Astrocyte (in vitro differentiated cells and primary cell): ENCODE results near the gene CCDC63. TPM values are rescaled to one million over a fixed set of nuclear protein-coding genes. Genes with fewer than 3 reads are reported as not detected.

Experiments used
- DNase-seq: peaks from one replicate; pipeline ENCODE4 v3.0.0-alpha.2; 2010; ENCODE audit warnings: low read depth
- FAIRE-seq: peaks from 2 replicates; lab custom pipeline; 2011; peaks lifted over from hg19 to GRCh38; lab: Jason Lieb, UNC
- H2AFZ ChIP-seq: 2 replicates; pipeline ENCODE4 v1.6.0; 2012; ENCODE audit warnings: low read depth, low read length, inconsistent platforms
- H3K27ac ChIP-seq: 2 replicates; pipeline ENCODE4 v1.5.1; 2011; ENCODE audit warnings: low read depth, low read length, inconsistent platforms
- H3K27me3 ChIP-seq: 2 replicates; pipeline ENCODE4 v1.6.0; 2011; ENCODE audit warnings: low read length, inconsistent platforms; ENCODE audit not compliant: insufficient read depth
- H3K36me3 ChIP-seq: 2 replicates; pipeline ENCODE4 v1.5.1; 2011; ENCODE audit warnings: low read length, inconsistent platforms; ENCODE audit not compliant: insufficient read depth
- H3K4me1 ChIP-seq: 2 replicates; pipeline ENCODE4 v1.5.1; 2011; ENCODE audit warnings: low read length, inconsistent platforms; ENCODE audit not compliant: insufficient read depth
- H3K4me2 ChIP-seq: 2 replicates; pipeline ENCODE4 v1.6.0; 2012; ENCODE audit warnings: low read length, inconsistent platforms
- H3K4me3 ChIP-seq: 2 replicates; pipeline ENCODE4 v1.5.1; 2011; ENCODE audit warnings: low read depth, mild to moderate bottlenecking, low read length, inconsistent platforms; ENCODE audit not compliant: insufficient read depth
- H3K79me2 ChIP-seq: 2 replicates; pipeline ENCODE4 v1.6.0; 2012; ENCODE audit warnings: mild to moderate bottlenecking, low read length, inconsistent platforms; ENCODE audit not compliant: insufficient read depth
- H3K9ac ChIP-seq: 2 replicates; pipeline ENCODE4 v1.6.0; 2012; ENCODE audit warnings: mild to moderate bottlenecking, low read length, inconsistent platforms
- H3K9me3 ChIP-seq: 2 replicates; pipeline ENCODE4 v1.5.1; 2012; ENCODE audit warnings: low read depth, mild to moderate bottlenecking, low read length, inconsistent platforms; ENCODE audit not compliant: insufficient read depth
- H4K20me1 ChIP-seq: 2 replicates; pipeline ENCODE4 v1.6.0; 2012; ENCODE audit warnings: low read length, inconsistent platforms; ENCODE audit not compliant: insufficient read depth
- H3K27ac Mint-ChIP-seq: one replicate; pipeline ENCODE4 v1.8.0; 2021; ENCODE audit warnings: mild to moderate bottlenecking, mixed read lengths; ENCODE audit not compliant: unreplicated experiment
- H3K27me3 Mint-ChIP-seq: one replicate; pipeline ENCODE4 v1.8.0; 2021; ENCODE audit warnings: low read depth, mixed read lengths; ENCODE audit not compliant: unreplicated experiment
- H3K36me3 Mint-ChIP-seq: one replicate; pipeline ENCODE4 v1.8.0; 2021; ENCODE audit warnings: low read depth, mixed read lengths; ENCODE audit not compliant: unreplicated experiment
- H3K4me1 Mint-ChIP-seq: one replicate; pipeline ENCODE4 v1.8.0; 2021; ENCODE audit warnings: low read depth, mixed read lengths; ENCODE audit not compliant: unreplicated experiment
- H3K4me3 Mint-ChIP-seq: one replicate; pipeline ENCODE4 v1.8.0; 2021; ENCODE audit warnings: mild to moderate bottlenecking, moderate library complexity, mixed read lengths; ENCODE audit not compliant: unreplicated experiment
- H3K9me3 Mint-ChIP-seq: one replicate; pipeline ENCODE4 v1.8.0; 2021; ENCODE audit warnings: mild to moderate bottlenecking, mixed read lengths; ENCODE audit not compliant: unreplicated experiment
- EZH2 ChIP-seq: IDR thresholded peaks from 2 replicates; pipeline ENCODE4 v1.6.1; 2012; ENCODE audit warnings: mild to moderate bottlenecking, low read length, inconsistent platforms; ENCODE audit not compliant: insufficient read depth
- total RNA-seq: library from RNA; stranded (reverse); gene quantifications from 2 replicates; pipeline ENCODE4 v1.2.1, GENCODE V29; 2021
- TF ChIP-seq, protein P1 (sequence below): IDR thresholded peaks from 2 replicates; pipeline ENCODE4 v1.5.1; 2011; ENCODE audit warnings: low read depth, mild to moderate bottlenecking, inconsistent platforms, low read length, moderate library complexity; ENCODE audit not compliant: insufficient read depth

Gene CCDC63
- total RNA-seq, 1 donor from 2014 or later: 0.30 TPM

DNA sequence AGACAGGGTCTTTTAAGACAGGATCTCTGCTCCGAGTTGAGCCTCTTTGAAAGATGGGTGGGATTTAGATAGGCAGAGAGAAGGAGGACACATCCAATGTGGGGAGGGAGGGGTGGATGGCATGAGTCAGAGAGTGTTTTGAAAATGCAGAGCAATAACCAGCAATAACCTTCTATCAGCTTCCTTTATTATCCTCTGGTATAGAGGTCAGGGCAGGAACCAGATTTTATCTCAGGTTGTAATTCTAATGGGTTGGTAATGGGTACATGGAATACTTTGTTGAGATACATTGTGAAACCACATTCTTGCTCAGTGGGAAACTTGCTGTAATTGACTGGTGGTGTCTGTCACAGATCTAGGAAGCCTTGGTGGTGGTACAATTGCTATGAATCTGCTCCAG, 37.6 kb upstream of the CCDC63 start:
- Mint-ChIP-seq H3K36me3 (peaks cover 2% of the 10 kb centered on the region), H3K4me3 (no peak overlapping the region), H3K27ac (no peak overlapping the region), H3K9me3 (peaks cover 5% of the 10 kb centered on the region), H3K27me3 (peaks cover 13% of the 10 kb centered on the region), H3K4me1 (no peaks in the 10 kb centered on the region)
- H3K9ac ChIP-seq: no peak overlapping the region
- H3K4me2 ChIP-seq: no peak overlapping the region
- FAIRE-seq (no peak), DNase-seq (no peak)
- H3K4me1 ChIP-seq: no peaks in the 10 kb centered on the region
- H4K20me1 ChIP-seq: no peaks in the 10 kb centered on the region
- H3K27me3 ChIP-seq: peaks cover 7% of the 10 kb centered on the region
- no peak overlapping the region for H2AFZ ChIP-seq
- peaks cover 5% of the 10 kb centered on the region for H3K9me3 ChIP-seq
- H3K27ac ChIP-seq: no peak overlapping the region
- no peaks in the 10 kb centered on the region for H3K79me2 ChIP-seq
- H3K36me3 ChIP-seq: no peaks in the 10 kb centered on the region
- TF ChIP-seq, protein P1, sequence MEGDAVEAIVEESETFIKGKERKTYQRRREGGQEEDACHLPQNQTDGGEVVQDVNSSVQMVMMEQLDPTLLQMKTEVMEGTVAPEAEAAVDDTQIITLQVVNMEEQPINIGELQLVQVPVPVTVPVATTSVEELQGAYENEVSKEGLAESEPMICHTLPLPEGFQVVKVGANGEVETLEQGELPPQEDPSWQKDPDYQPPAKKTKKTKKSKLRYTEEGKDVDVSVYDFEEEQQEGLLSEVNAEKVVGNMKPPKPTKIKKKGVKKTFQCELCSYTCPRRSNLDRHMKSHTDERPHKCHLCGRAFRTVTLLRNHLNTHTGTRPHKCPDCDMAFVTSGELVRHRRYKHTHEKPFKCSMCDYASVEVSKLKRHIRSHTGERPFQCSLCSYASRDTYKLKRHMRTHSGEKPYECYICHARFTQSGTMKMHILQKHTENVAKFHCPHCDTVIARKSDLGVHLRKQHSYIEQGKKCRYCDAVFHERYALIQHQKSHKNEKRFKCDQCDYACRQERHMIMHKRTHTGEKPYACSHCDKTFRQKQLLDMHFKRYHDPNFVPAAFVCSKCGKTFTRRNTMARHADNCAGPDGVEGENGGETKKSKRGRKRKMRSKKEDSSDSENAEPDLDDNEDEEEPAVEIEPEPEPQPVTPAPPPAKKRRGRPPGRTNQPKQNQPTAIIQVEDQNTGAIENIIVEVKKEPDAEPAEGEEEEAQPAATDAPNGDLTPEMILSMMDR: no peak
- no peak overlapping the region for H3K4me3 ChIP-seq

DNA sequence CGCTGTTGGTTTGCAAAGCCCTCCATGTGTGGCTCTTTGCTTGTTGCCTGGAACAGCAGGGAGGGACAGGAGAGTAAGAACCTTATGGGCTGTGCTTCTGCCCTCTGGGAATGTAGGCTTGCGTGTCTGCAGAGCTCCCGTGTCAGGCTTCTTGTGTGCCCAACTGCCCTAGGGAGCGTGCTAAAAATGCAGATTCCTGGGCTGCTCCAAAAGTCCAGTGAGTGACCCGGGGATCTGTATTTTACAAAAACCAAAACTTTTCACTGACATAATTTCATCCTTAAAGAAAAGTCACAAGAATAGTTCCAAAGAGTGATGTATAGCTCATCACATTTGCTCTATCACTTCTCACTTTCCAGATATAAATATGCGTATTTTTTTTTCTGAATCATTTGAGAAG, 34.8 kb upstream of the CCDC63 start:
- H3K27ac ChIP-seq: no peak overlapping the region
- no peaks in the 10 kb centered on the region for H3K4me1 ChIP-seq
- H3K4me3 ChIP-seq: no peak overlapping the region
- H3K4me1 Mint-ChIP-seq: no peaks in the 10 kb centered on the region
- peaks cover 2% of the 10 kb centered on the region for H3K36me3 Mint-ChIP-seq
- no peaks in the 10 kb centered on the region for H4K20me1 ChIP-seq
- FAIRE-seq (no peak), DNase-seq (no peak)
- TF ChIP-seq, protein P1: no peak
- no peak for TF ChIP-seq EZH2
- H3K36me3 ChIP-seq: no peaks in the 10 kb centered on the region
- H3K27me3 ChIP-seq: peaks cover 7% of the 10 kb centered on the region
- H3K4me3 Mint-ChIP-seq: no peak overlapping the region
- H3K27me3 Mint-ChIP-seq: peaks cover 34% of the 10 kb centered on the region
- H3K9me3 Mint-ChIP-seq: no peaks in the 10 kb centered on the region
- no peak overlapping the region for H3K4me2 ChIP-seq
- no peak overlapping the region for H3K27ac Mint-ChIP-seq
- H3K9me3 ChIP-seq: no peaks in the 10 kb centered on the region
- H2AFZ ChIP-seq: no peak overlapping the region
- no peak overlapping the region for H3K9ac ChIP-seq
- H3K79me2 ChIP-seq: no peaks in the 10 kb centered on the region

DNA sequence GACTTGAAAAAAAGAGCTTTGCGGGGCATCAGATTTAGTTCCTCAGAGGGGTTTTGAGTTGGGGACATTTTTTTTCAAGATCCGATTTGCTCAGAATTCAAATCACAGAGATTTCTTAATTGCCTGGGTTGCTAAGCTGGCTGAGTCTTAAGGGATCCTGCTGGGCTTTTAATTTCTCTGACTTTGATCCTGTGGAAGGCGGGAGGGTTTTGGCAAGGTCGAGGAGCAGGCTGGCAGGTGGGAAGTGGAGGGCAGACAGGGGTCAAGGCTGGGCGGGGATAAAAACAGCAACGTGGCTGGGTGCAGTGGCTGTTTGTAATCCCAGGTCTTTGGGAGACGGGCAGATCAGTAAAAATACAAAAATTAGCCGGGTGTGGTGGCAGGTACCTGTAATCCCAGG, 33.5 kb upstream of the CCDC63 start:
- no peak overlapping the region for H3K4me3 Mint-ChIP-seq
- TF ChIP-seq EZH2: no peak
- TF ChIP-seq, protein P1: no peak
- H3K27ac ChIP-seq: no peak overlapping the region
- H3K4me2 ChIP-seq: no peak overlapping the region
- H4K20me1 ChIP-seq: no peaks in the 10 kb centered on the region
- H3K9me3 Mint-ChIP-seq: no peaks in the 10 kb centered on the region
- peaks cover 34% of the 10 kb centered on the region for H3K27me3 Mint-ChIP-seq
- H3K4me1 ChIP-seq: no peaks in the 10 kb centered on the region
- no peaks in the 10 kb centered on the region for H3K79me2 ChIP-seq
- peaks cover 2% of the 10 kb centered on the region for H3K36me3 Mint-ChIP-seq
- DNase-seq (no peak), FAIRE-seq (no peak)
- no peak overlapping the region for H3K9ac ChIP-seq
- H3K9me3 ChIP-seq: no peaks in the 10 kb centered on the region
- no peak overlapping the region for H3K27ac Mint-ChIP-seq
- no peak overlapping the region for H3K4me3 ChIP-seq
- peaks cover 7% of the 10 kb centered on the region for H3K27me3 ChIP-seq
- H2AFZ ChIP-seq: no peak overlapping the region
- H3K36me3 ChIP-seq: no peaks in the 10 kb centered on the region
- H3K4me1 Mint-ChIP-seq: no peaks in the 10 kb centered on the region
